ENCODE data around the gene TRAPPC12.

TRAPPC12 gene

GRCh38 chr2:3517948-3518495, 138.5 kb downstream of the TRAPPC12 start:
- no peak for DNase-seq

- peak; percentile 95 to 98 (median 97) for DNase-seq
These were observed 139.2 kb downstream of the TRAPPC12 start for GRCh38 chr2:3518496-3519254.

GRCh38 chr2:3519255-3520205, 140.0 kb downstream of the TRAPPC12 start, which contains the start of gene ADI1:
Gene ADI1, minus strand, starts transcription at chr2:3519531. Its CDS starts 44 bp downstream, at chr2:3519487.
- peak; percentile 56 to 71 (median 66) for DNase-seq

- DNase-seq = no peak
These were observed 141.1 kb downstream of the TRAPPC12 start for GRCh38 chr2:3520591-3520990.

GRCh38 chr2:3522961-3523421, 143.5 kb downstream of the TRAPPC12 start:
- no peak for DNase-seq

GRCh38 chr2:3523551-3524041, 144.1 kb downstream of the TRAPPC12 start:
- no peak for DNase-seq

- DNase-seq = no peak
These were observed 147.4 kb downstream of the TRAPPC12 start for GRCh38 chr2:3526871-3527270.

- DNase-seq = no peak
These were observed 148.6 kb downstream of the TRAPPC12 start for GRCh38 chr2:3527886-3528785.

Measured in activated naive CD4-positive, alpha-beta T cell (primary cell).